Bone marrow (tissue), 2 donors: ENCODE data around the gene USP35.
A peak's percentile ranks its signal among the peaks of the same experiment; 100 is the strongest.

Experiments
- DNase-seq, 2 donors: peaks; one replicate each; lab custom pipeline; 2025; lab: John Stamatoyannopoulos, UW

Gene USP35

GRCh38 chr11:78196661-78197091, 8.0 kb downstream of the USP35 start:
- DNase-seq, result no peak

GRCh38 chr11:78197816-78198215, 9.1 kb downstream of the USP35 start:
- no peak for DNase-seq

GRCh38 chr11:78199015-78199652, 10.4 kb downstream of the USP35 start:
- DNase-seq, result no peak

- DNase-seq, result no peak
Observed at GRCh38 chr11:78199653-78200015, 10.9 kb downstream of the USP35 start.

GRCh38 chr11:78200061-78200460, 11.3 kb downstream of the USP35 start:
- DNase-seq, result no peak

GRCh38 chr11:78200553-78200952, 11.8 kb downstream of the USP35 start:
- DNase-seq, result no peak

- no peak for DNase-seq
Observed at GRCh38 chr11:78201096-78201818, 12.5 kb downstream of the USP35 start.

- DNase-seq, result peak in 1 of 2 donors; percentile 91
Observed at GRCh38 chr11:78202733-78203167, 14.0 kb downstream of the USP35 start.

GRCh38 chr11:78203184-78203583, 14.5 kb downstream of the USP35 start:
- no peak for DNase-seq

GRCh38 chr11:78205256-78205655, 16.5 kb downstream of the USP35 start:
- no peak for DNase-seq

GRCh38 chr11:78205691-78206090, 17.0 kb downstream of the USP35 start:
- no peak for DNase-seq

- DNase-seq, result no peak
Observed at GRCh38 chr11:78207532-78208256, 19.0 kb downstream of the USP35 start.

GRCh38 chr11:78208257-78209165, 19.8 kb downstream of the USP35 start:
- no peak for DNase-seq

GRCh38 chr11:78209478-78209877, 20.8 kb downstream of the USP35 start:
- no peak for DNase-seq

- DNase-seq, result no peak
Observed at GRCh38 chr11:78210000-78210608, 21.4 kb downstream of the USP35 start.

GRCh38 chr11:78211565-78211964, 22.8 kb downstream of the USP35 start:
- no peak for DNase-seq

- no peak for DNase-seq
Observed at GRCh38 chr11:78212586-78213371, 24.1 kb downstream of the USP35 start.

- no peak for DNase-seq
Observed at GRCh38 chr11:78213526-78214330, 25.0 kb downstream of the USP35 start.

GRCh38 chr11:78214331-78215194, 25.8 kb downstream of the USP35 start:
- DNase-seq, result no peak
